Body of pancreas (tissue), 4 donors: ENCODE measurements around the gene QPCTL. TPM values are rescaled to one million over a fixed set of nuclear protein-coding genes. Genes with fewer than 3 reads are reported as not detected.

Source experiments
- ATAC-seq: fragments of 150-250 bp; one replicate; pipeline ENCODE4 v1.9.1; 2016
- DNase-seq, 4 donors: peaks; one replicate each; pipeline ENCODE4 v3.0.0-alpha.2; 2019
- H3K27ac ChIP-seq, 4 donors: fragments of 200-600 bp; sonication (generic); 1 replicate in 3 of 4; 2 replicates in 1 of 4; pipeline versions ENCODE4 v1.5.1 to v1.6.1; 2016 to 2019; ENCODE audit warnings: mild to moderate bottlenecking in 1 of 4, mixed read lengths in 1 of 4, moderate library complexity in 1 of 4
- H3K27me3 ChIP-seq, 2 donors: fragments of 200-600 bp; sonication (generic); one replicate each; pipeline ENCODE4 v1.6.0; 2016; ENCODE audit warnings: mild to moderate bottlenecking in 1 of 2
- H3K36me3 ChIP-seq, 2 donors: fragments of 200-600 bp; sonication (generic); replicated peaks in 1 of 2; 2 replicates each; pipeline ENCODE4 v1.5.1; 2016; ENCODE audit warnings: low read depth in 2 of 2; ENCODE audit not compliant: insufficient read depth in 1 of 2
- H3K4me1 ChIP-seq: fragments of 200-600 bp; sonication (generic); one replicate; pipeline ENCODE4 v1.6.0; 2016
- H3K4me3 ChIP-seq, 2 donors: fragments of 200-600 bp; sonication (generic); 1 replicate in 1 of 2; 2 replicates in 1 of 2; pipeline ENCODE4 v1.5.1; 2016 to 2019
- H3K9me3 ChIP-seq, 3 donors: fragments of 200-600 bp; sonication (generic); 1 replicate in 2 of 3; 2 replicates in 1 of 3; pipeline ENCODE4 v1.5.1; 2016
- CTCF ChIP-seq, 7 experiments: fragments of 450-650 bp in 4 of 7; fragments of 200-600 bp in 3 of 7; sonication (generic) in 3 of 7; IDR thresholded peaks; one replicate each; pipeline ENCODE4 v1.5.1; 2016 to 2019; ENCODE audit warnings: antibody characterized with exemption in 7 of 7
- POLR2A ChIP-seq, 3 donors: fragments of 450-650 bp; IDR thresholded peaks; one replicate each; pipeline ENCODE4 v1.6.1; 2016; ENCODE audit warnings: antibody characterized with exemption in 3 of 3, mild to moderate bottlenecking in 2 of 3
- WGBS, 2 donors: methylation state at CpG; one replicate each; pipeline ENCODE4 v1.1.5; 2017; 5-methylcytosine and 5-hydroxymethylcytosine counted together
- intact Hi-C: fragments of 100-400 bp; cut with DNase I; formaldehyde crosslinking; loops from one replicate; pipeline ENCODE4 v1.15.1; 2023
- total RNA-seq, 2 donors: library from RNA; depleted of rRNA; stranded (reverse); fragments of >200 nt; gene quantifications; one replicate each; pipeline ENCODE4 v1.1.0, GENCODE V29; 2016

QPCTL gene
- total RNA-seq, 2 donors from 2014 or later: 2.1 to 4.0 TPM

- no peak overlapping the region for H3K4me3 ChIP-seq
- intact Hi-C loops: no loop called here
- H3K36me3 ChIP-seq: peaks cover 4 to 5% of the 10 kb centered on the region in 2 donors
- DNase-seq (no peak), ATAC-seq (no peak)
- H3K4me1 ChIP-seq: peaks cover 9% of the 10 kb centered on the region
- H3K27me3 ChIP-seq: no peaks in the 10 kb centered on the region
- no peak overlapping the region for H3K27ac ChIP-seq
- TF ChIP-seq CTCF (IDR thresholded peaks at IDR 0.05): no peak
- no peak for TF ChIP-seq POLR2A (IDR thresholded peaks at IDR 0.05)
- H3K9me3 ChIP-seq: no peaks in the 10 kb centered on the region
- 83 to 91% methylated on average over 6 to 10 of the region's 25 CpGs for WGBS, 2 donors
Measured at GRCh38 chr19:45712699-45713067, 20.2 kb downstream of the QPCTL start.

- no peaks in the 10 kb centered on the region for H3K9me3 ChIP-seq
- peaks cover 4 to 5% of the 10 kb centered on the region in 2 donors for H3K36me3 ChIP-seq
- intact Hi-C loops: no loop called here
- TF ChIP-seq CTCF (IDR thresholded peaks at IDR 0.05) (no peak), POLR2A (IDR thresholded peaks at IDR 0.05) (no peak)
- ATAC-seq (no peak), DNase-seq (no peak)
- H3K4me1 ChIP-seq: peaks cover 14% of the 10 kb centered on the region
- no peak overlapping the region for H3K4me3 ChIP-seq
- H3K27ac ChIP-seq: no peak overlapping the region
- H3K27me3 ChIP-seq: no peaks in the 10 kb centered on the region
- WGBS, 2 donors: 94 to 100% methylated on average over 3 to 13 of the region's 15 CpGs
Measured at GRCh38 chr19:45713141-45713540, 20.7 kb downstream of the QPCTL start.

GRCh38 chr19:45715139-45715538 is 22.7 kb downstream of the QPCTL start:
- no peak for DNase-seq
- ATAC-seq: no peak
- no peaks in the 10 kb centered on the region for H3K9me3 ChIP-seq
- H3K4me1 ChIP-seq: peaks cover 21% of the 10 kb centered on the region
- H3K36me3 ChIP-seq: peaks cover 4 to 5% of the 10 kb centered on the region in 2 donors
- TF ChIP-seq CTCF (IDR thresholded peaks at IDR 0.05) (no peak), POLR2A (IDR thresholded peaks at IDR 0.05) (no peak)
- no peak overlapping the region for H3K4me3 ChIP-seq
- WGBS, 2 donors: 89 to 93% methylated on average over 3 of the region's 3 CpGs
- no peak overlapping the region for H3K27ac ChIP-seq
- intact Hi-C loops: no loop called here
- H3K27me3 ChIP-seq: no peaks in the 10 kb centered on the region

GRCh38 chr19:45716359-45717130 is 24.1 kb downstream of the QPCTL start:
- ATAC-seq (no peak), DNase-seq (peak; percentile 37 to 60 (median 43))
- Histone ChIP-seq H3K36me3 (peaks cover 4 to 5% of the 10 kb centered on the region in 2 donors), H3K9me3 (no peaks in the 10 kb centered on the region), H3K27me3 (no peaks in the 10 kb centered on the region), H3K4me1 (peaks cover 31% of the 10 kb centered on the region), H3K4me3 (peak overlapping the region; percentile 7 to 30), H3K27ac (peak overlapping the region; percentile 77 to 92 (median 91))
- TF ChIP-seq POLR2A (IDR thresholded peaks at IDR 0.05) (no peak), CTCF (IDR thresholded peaks at IDR 0.05) (no peak)
- WGBS, 2 donors: 2% methylated on average over 24 of the region's 24 CpGs
- intact Hi-C loops: no loop called here
